HG03135 (cell line): ENCODE results near the gene ZFPL1.

Source experiments
- ATAC-seq: cut with Tn5 transposase; IDR thresholded peaks from one replicate; pipeline ENCODE4 v1.9.1; 2021; ENCODE audit warnings: mild to moderate bottlenecking, moderate library complexity; ENCODE audit not compliant: unreplicated experiment

The ZFPL1 gene

GRCh38 chr11:65127473-65128181 is 43.6 kb downstream of the ZFPL1 start:
- no peak for ATAC-seq

DNA sequence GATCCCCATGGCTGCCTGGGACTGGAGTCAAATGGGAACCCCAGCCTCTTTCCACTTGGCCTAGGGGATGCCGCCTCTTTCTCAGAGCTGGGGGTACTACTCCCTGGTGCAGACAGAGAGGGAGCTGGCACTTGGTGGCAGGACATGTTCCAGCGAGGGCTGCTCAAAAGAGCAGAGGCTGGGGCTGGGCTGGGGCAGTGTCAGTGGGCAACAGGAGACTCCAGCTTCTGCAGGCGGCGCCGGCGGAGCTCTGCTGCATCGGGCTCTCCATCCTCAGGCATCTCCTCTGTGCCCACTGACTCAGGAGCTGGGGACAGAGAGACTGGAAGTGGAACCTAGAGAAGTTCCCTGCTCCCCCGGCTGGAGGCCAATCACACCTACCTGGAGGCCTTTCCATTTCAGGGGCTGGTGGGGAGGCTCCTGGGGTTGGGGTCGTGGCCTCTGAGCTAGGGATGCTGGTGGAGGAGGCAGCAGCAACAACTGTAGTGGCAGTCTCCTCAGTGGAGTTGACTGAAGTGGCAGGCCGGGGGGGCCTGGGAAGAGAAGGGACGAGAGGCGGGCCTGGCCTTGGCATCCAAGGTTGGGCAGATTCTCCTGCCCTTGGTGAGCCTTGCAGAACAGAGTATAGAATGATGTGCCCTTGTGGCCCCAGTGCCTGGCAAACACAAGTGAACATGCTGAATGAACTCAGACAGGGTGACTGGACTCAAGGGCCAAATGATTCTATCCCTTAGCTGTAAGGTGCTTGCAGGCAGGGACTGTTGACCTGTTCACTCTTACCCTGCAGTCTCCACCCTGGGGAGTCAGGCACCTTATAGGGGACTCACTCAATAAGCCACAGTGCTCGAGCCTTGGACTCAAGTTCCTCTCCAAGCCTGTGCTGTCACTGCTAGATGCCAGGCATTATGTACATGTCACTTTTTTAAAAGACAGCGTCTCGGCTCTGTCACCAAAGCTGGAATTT is 44.4 kb downstream of the ZFPL1 start:
- ATAC-seq: no peak

DNA sequence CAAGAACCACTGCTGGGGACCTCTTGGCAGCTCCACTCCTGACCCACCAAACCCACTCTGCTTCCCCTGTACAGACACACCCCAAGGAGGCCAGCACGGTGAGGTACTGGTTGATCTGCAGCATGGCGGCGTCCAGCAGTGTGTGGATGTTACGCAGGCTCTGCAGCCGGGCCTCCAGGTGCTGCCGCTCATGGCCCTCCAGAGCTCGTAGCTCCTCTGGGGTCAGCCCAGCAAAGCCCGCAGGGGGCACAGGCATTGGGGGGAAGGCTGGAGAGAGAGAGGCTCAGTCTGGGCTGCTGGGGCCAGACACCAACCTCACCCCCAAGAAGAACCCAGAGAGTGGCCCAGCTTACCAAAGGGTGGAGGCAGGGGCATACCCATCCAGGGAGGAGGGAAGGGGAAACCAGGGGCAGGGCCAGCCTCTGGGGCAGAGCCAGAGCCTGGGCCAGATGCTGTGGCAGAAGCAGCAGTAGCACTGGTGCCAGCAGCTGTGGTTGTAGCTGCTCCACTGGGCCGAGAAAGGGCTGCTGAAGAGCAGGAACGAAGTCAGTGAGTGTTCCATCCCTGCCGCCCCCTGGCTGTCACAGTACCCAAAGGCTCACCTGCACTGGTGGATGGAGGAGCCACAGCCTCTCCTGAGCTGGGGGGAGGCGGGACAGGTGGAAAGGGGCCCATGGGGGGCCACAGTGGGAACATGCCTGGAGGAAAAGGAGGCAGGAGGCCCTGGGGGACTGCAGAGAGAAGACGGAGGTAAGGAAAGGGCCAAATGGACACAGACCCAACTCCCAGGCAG is 45.8 kb downstream of the ZFPL1 start:
- no peak for ATAC-seq

- ATAC-seq: no peak
Measured at GRCh38 chr11:65130631-65131416, 46.8 kb downstream of the ZFPL1 start.

GRCh38 chr11:65131417-65131776 is 47.4 kb downstream of the ZFPL1 start:
- no peak for ATAC-seq

- ATAC-seq: no peak
Measured at GRCh38 chr11:65131895-65132237, 47.8 kb downstream of the ZFPL1 start.

- ATAC-seq: no peak
Measured at GRCh38 chr11:65132238-65132987, 48.4 kb downstream of the ZFPL1 start.

- no peak for ATAC-seq
Measured at GRCh38 chr11:65132988-65133700, 49.1 kb downstream of the ZFPL1 start.

GRCh38 chr11:65133724-65134123 is 49.7 kb downstream of the ZFPL1 start:
- no peak for ATAC-seq

DNA sequence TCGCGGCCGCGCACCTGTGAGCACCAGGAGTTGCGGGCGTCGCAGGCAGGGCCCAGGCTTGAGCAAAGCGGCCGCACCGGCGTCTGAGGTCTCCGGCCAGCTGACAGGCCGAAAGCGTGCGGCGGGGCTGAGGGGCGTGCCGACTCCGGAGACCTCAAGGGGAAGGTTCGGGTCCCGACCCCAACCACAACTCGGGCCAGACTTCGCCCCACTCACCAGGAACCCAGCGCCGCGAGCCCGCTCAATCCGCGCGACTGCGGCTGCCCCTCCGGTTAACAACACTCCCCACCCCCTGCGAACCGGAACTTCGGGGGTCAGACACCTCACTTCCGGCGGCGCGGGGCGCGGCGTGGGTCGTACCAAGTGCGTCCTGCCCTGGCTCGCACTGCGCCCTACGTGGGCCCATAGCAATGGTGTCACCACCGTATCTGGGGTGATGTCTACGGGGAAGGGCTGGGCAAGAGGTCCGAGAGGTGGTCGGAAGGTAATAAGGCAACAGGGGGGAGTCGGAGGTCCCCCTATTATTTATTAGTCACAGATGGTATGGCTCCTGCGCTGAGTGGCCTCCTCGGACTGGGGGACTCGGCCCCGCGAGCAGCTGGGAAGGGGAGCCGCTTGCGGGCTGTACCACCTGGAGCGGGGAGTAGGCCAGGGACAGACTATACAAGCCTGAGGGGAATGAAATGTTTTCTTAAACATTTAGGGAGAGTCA is 50.4 kb downstream of the ZFPL1 start, which contains the start of gene SYVN1:
SYVN1 (minus strand) TSS at position 280 of the 712 bp plus-strand sequence. CDS start 918 bp downstream, outside the sequence.
- ATAC-seq: peak; percentile 58

GRCh38 chr11:65134952-65135632 is 51.1 kb downstream of the ZFPL1 start:
- ATAC-seq: peak; percentile 65

GRCh38 chr11:65135633-65136145 is 51.7 kb downstream of the ZFPL1 start:
- ATAC-seq: no peak

- ATAC-seq: no peak
Measured at GRCh38 chr11:65136515-65137096, 52.6 kb downstream of the ZFPL1 start.
